Astrocyte (in vitro differentiated cells and primary cell): ENCODE measurements around the gene FLNC. TPM values are rescaled to one million over a fixed set of nuclear protein-coding genes. Genes with fewer than 3 reads are reported as not detected.
A peak's percentile ranks its signal among the peaks of the same experiment; 100 is the strongest.

ENCODE experiments used
- DNase-seq: peaks from one replicate; pipeline ENCODE4 v3.0.0-alpha.2; 2010; ENCODE audit warnings: low read depth
- FAIRE-seq: peaks from 2 replicates; lab custom pipeline; 2011; peaks lifted over from hg19 to GRCh38; lab: Jason Lieb, UNC
- H2AFZ ChIP-seq: 2 replicates; pipeline ENCODE4 v1.6.0; 2012; ENCODE audit warnings: low read depth, low read length, inconsistent platforms
- H3K27ac ChIP-seq: 2 replicates; pipeline ENCODE4 v1.5.1; 2011; ENCODE audit warnings: low read depth, low read length, inconsistent platforms
- H3K27me3 ChIP-seq: 2 replicates; pipeline ENCODE4 v1.6.0; 2011; ENCODE audit warnings: low read length, inconsistent platforms; ENCODE audit not compliant: insufficient read depth
- H3K36me3 ChIP-seq: 2 replicates; pipeline ENCODE4 v1.5.1; 2011; ENCODE audit warnings: low read length, inconsistent platforms; ENCODE audit not compliant: insufficient read depth
- H3K4me1 ChIP-seq: 2 replicates; pipeline ENCODE4 v1.5.1; 2011; ENCODE audit warnings: low read length, inconsistent platforms; ENCODE audit not compliant: insufficient read depth
- H3K4me2 ChIP-seq: 2 replicates; pipeline ENCODE4 v1.6.0; 2012; ENCODE audit warnings: low read length, inconsistent platforms
- H3K4me3 ChIP-seq: 2 replicates; pipeline ENCODE4 v1.5.1; 2011; ENCODE audit warnings: low read depth, mild to moderate bottlenecking, low read length, inconsistent platforms; ENCODE audit not compliant: insufficient read depth
- H3K79me2 ChIP-seq: 2 replicates; pipeline ENCODE4 v1.6.0; 2012; ENCODE audit warnings: mild to moderate bottlenecking, low read length, inconsistent platforms; ENCODE audit not compliant: insufficient read depth
- H3K9ac ChIP-seq: 2 replicates; pipeline ENCODE4 v1.6.0; 2012; ENCODE audit warnings: mild to moderate bottlenecking, low read length, inconsistent platforms
- H3K9me3 ChIP-seq: 2 replicates; pipeline ENCODE4 v1.5.1; 2012; ENCODE audit warnings: low read depth, mild to moderate bottlenecking, low read length, inconsistent platforms; ENCODE audit not compliant: insufficient read depth
- H4K20me1 ChIP-seq: 2 replicates; pipeline ENCODE4 v1.6.0; 2012; ENCODE audit warnings: low read length, inconsistent platforms; ENCODE audit not compliant: insufficient read depth
- H3K27ac Mint-ChIP-seq: one replicate; pipeline ENCODE4 v1.8.0; 2021; ENCODE audit warnings: mild to moderate bottlenecking, mixed read lengths; ENCODE audit not compliant: unreplicated experiment
- H3K27me3 Mint-ChIP-seq: one replicate; pipeline ENCODE4 v1.8.0; 2021; ENCODE audit warnings: low read depth, mixed read lengths; ENCODE audit not compliant: unreplicated experiment
- H3K36me3 Mint-ChIP-seq: one replicate; pipeline ENCODE4 v1.8.0; 2021; ENCODE audit warnings: low read depth, mixed read lengths; ENCODE audit not compliant: unreplicated experiment
- H3K4me1 Mint-ChIP-seq: one replicate; pipeline ENCODE4 v1.8.0; 2021; ENCODE audit warnings: low read depth, mixed read lengths; ENCODE audit not compliant: unreplicated experiment
- H3K4me3 Mint-ChIP-seq: one replicate; pipeline ENCODE4 v1.8.0; 2021; ENCODE audit warnings: mild to moderate bottlenecking, moderate library complexity, mixed read lengths; ENCODE audit not compliant: unreplicated experiment
- H3K9me3 Mint-ChIP-seq: one replicate; pipeline ENCODE4 v1.8.0; 2021; ENCODE audit warnings: mild to moderate bottlenecking, mixed read lengths; ENCODE audit not compliant: unreplicated experiment
- EZH2 ChIP-seq: IDR thresholded peaks from 2 replicates; pipeline ENCODE4 v1.6.1; 2012; ENCODE audit warnings: mild to moderate bottlenecking, low read length, inconsistent platforms; ENCODE audit not compliant: insufficient read depth
- total RNA-seq: library from RNA; stranded (reverse); gene quantifications from 2 replicates; pipeline ENCODE4 v1.2.1, GENCODE V29; 2021
- TF ChIP-seq, protein P1 (sequence below): IDR thresholded peaks from 2 replicates; pipeline ENCODE4 v1.5.1; 2011; ENCODE audit warnings: low read depth, mild to moderate bottlenecking, inconsistent platforms, low read length, moderate library complexity; ENCODE audit not compliant: insufficient read depth

FLNC gene
- total RNA-seq, 1 donor from 2014 or later, result 364 TPM

DNA sequence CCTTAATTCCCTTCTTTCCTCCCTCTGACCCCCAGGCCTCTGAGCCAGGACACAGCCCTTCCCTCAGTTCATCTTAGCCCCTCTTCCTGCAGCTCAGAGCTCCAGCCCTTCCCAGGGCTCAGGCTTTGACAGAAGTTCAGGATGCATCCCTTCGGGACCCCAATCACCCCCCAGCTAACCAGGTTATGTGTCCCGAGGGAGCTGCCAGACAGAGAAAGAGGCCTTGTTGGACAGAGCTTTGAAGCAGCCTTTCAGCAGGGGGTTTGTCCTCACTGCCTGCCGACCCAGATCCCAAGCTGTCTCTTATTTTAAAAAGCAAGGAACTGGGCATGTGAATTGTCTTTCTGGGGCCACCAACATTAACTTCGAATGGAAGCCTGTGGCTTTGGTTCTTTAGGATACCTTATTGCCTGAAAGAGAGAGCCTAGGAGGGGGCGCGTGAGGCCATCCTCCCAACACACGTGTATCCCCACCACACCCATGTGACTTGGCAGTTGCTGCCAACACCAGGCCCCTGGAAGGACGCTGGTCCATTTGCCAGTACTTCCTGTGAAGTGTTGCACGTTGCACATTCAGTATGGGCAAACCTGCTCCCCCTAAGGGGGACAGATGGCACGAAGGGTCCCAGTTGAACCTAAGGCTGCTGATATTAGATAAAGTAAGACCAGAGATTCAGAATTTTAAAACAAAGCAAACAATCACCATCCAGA, 37.6 kb upstream of the FLNC start:
- FAIRE-seq (no peak), DNase-seq (no peak)
- H3K4me2 ChIP-seq, result peak overlapping the region; percentile 96
- H3K36me3 Mint-ChIP-seq, result peaks cover 20% of the 10 kb centered on the region
- H3K9me3 ChIP-seq, result no peaks in the 10 kb centered on the region
- H3K27ac Mint-ChIP-seq, result no peak overlapping the region
- H3K27me3 Mint-ChIP-seq, result peaks cover 9% of the 10 kb centered on the region
- TF ChIP-seq, protein P1, sequence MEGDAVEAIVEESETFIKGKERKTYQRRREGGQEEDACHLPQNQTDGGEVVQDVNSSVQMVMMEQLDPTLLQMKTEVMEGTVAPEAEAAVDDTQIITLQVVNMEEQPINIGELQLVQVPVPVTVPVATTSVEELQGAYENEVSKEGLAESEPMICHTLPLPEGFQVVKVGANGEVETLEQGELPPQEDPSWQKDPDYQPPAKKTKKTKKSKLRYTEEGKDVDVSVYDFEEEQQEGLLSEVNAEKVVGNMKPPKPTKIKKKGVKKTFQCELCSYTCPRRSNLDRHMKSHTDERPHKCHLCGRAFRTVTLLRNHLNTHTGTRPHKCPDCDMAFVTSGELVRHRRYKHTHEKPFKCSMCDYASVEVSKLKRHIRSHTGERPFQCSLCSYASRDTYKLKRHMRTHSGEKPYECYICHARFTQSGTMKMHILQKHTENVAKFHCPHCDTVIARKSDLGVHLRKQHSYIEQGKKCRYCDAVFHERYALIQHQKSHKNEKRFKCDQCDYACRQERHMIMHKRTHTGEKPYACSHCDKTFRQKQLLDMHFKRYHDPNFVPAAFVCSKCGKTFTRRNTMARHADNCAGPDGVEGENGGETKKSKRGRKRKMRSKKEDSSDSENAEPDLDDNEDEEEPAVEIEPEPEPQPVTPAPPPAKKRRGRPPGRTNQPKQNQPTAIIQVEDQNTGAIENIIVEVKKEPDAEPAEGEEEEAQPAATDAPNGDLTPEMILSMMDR, result no peak
- no peak for TF ChIP-seq EZH2
- peaks cover 12% of the 10 kb centered on the region for H3K4me1 ChIP-seq
- no peak overlapping the region for H3K4me3 ChIP-seq
- no peak overlapping the region for H3K27ac ChIP-seq
- peak overlapping the region; percentile 55 for H3K4me3 Mint-ChIP-seq
- H3K9ac ChIP-seq, result no peak overlapping the region
- H4K20me1 ChIP-seq, result no peaks in the 10 kb centered on the region
- peaks cover 4% of the 10 kb centered on the region for H3K27me3 ChIP-seq
- no peaks in the 10 kb centered on the region for H3K79me2 ChIP-seq
- peaks cover 14% of the 10 kb centered on the region for H3K4me1 Mint-ChIP-seq
- H3K9me3 Mint-ChIP-seq, result peaks cover 3% of the 10 kb centered on the region
- no peak overlapping the region for H2AFZ ChIP-seq
- H3K36me3 ChIP-seq, result no peaks in the 10 kb centered on the region

DNA sequence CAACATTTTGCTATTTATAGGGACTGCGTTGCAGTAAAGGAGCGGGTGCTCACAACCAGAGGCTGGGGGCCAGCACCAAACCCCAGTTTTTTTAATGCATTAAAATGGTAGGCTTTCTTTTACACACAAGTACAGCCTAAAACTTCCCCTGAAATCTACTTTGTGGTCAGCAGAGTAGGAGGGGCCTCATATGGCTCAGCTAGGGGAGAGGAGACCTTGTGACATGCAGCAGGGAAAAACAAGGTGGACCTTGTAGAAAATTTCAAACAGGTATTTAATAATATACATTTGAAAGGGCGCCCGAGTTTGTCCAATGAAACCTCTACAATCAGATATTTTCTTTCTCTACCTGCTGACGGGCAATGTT, 37.0 kb upstream of the FLNC start:
- H3K4me1 Mint-ChIP-seq, result peaks cover 14% of the 10 kb centered on the region
- no peak overlapping the region for H3K9ac ChIP-seq
- DNase-seq, result no peak
- H3K9me3 ChIP-seq, result no peaks in the 10 kb centered on the region
- no peak overlapping the region for H3K27ac Mint-ChIP-seq
- no peak overlapping the region for H3K27ac ChIP-seq
- no peak for FAIRE-seq
- H3K4me3 ChIP-seq, result no peak overlapping the region
- no peak for TF ChIP-seq EZH2
- TF ChIP-seq, protein P1, result no peak
- H4K20me1 ChIP-seq, result no peaks in the 10 kb centered on the region
- peaks cover 4% of the 10 kb centered on the region for H3K27me3 ChIP-seq
- H3K4me2 ChIP-seq, result no peak overlapping the region
- peak overlapping the region; percentile 55 for H3K4me3 Mint-ChIP-seq
- no peak overlapping the region for H2AFZ ChIP-seq
- peaks cover 12% of the 10 kb centered on the region for H3K4me1 ChIP-seq
- H3K36me3 Mint-ChIP-seq, result peaks cover 21% of the 10 kb centered on the region
- H3K27me3 Mint-ChIP-seq, result peaks cover 9% of the 10 kb centered on the region
- H3K36me3 ChIP-seq, result no peaks in the 10 kb centered on the region
- no peaks in the 10 kb centered on the region for H3K79me2 ChIP-seq
- H3K9me3 Mint-ChIP-seq, result peaks cover 3% of the 10 kb centered on the region

DNA sequence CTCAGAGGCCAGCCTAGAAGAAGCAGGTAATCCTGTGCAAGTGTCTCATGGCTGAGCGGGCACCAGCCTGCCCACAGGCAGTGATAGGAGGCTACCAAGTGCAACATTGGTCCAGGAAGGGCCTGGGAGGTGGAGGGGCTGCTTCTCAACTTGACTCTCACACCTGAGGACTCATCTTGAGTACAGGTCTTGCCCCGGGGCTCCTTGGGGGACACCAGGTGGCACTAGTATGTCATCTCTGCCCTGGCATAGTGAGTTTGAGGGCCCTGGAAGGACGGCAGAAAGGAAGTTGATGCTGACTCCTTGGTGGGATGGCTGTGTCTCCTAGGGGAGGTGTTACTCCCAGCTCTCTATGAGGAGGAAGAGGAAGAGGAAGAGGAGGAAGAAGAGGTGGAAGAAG, 36.2 kb upstream of the FLNC start:
- Histone ChIP-seq H3K4me3 (no peak overlapping the region), H3K27me3 (no peaks in the 10 kb centered on the region), H3K36me3 (no peaks in the 10 kb centered on the region), H4K20me1 (no peaks in the 10 kb centered on the region), H3K9me3 (no peaks in the 10 kb centered on the region), H3K79me2 (no peaks in the 10 kb centered on the region), H2AFZ (no peak overlapping the region), H3K27ac (no peak overlapping the region), H3K4me1 (peaks cover 12% of the 10 kb centered on the region), H3K9ac (no peak overlapping the region), H3K4me2 (no peak overlapping the region)
- TF ChIP-seq EZH2, result no peak
- TF ChIP-seq, protein P1, result no peak
- H3K27me3 Mint-ChIP-seq, result peaks cover 9% of the 10 kb centered on the region
- H3K27ac Mint-ChIP-seq, result peak overlapping the region; percentile 69
- H3K4me3 Mint-ChIP-seq, result no peak overlapping the region
- no peak for FAIRE-seq
- DNase-seq, result no peak
- H3K9me3 Mint-ChIP-seq, result peaks cover 3% of the 10 kb centered on the region
- H3K4me1 Mint-ChIP-seq, result peaks cover 14% of the 10 kb centered on the region
- H3K36me3 Mint-ChIP-seq, result peaks cover 21% of the 10 kb centered on the region
